RWPE1 (cell line): ENCODE results near the gene ALKBH8.
"Not testable (repeated sequence)": the region's sequence is repeated elsewhere in the genome, so short reads cannot be mapped to it uniquely, and the experiment has no call there.

Experiments
- CTCF ChIA-PET: fragments of 350-600 bp; sonication (Branson Sonifier 250); formaldehyde crosslinking; extraction: SDS; loops from one replicate; lab custom pipeline; 2021; lab: Yijun Ruan, JAX
- POLR2A ChIA-PET: fragments of 400-600 bp; formaldehyde crosslinking; extraction: SDS; loops from one replicate; lab custom pipeline; 2020; ENCODE audit warnings: antibody characterized with exemption; ENCODE audit not compliant: low non-redundant PET; lab: Yijun Ruan, JAX
- DNase-seq: peaks from one replicate; pipeline ENCODE4 v3.0.0; 2012; ENCODE audit warnings: low spot score
- H3K27ac ChIP-seq: fragments of 450-650 bp; 2 replicates; pipeline ENCODE4 v1.5.1; 2017
- TF ChIP-seq, protein P1 (sequence below): fragments of 450-650 bp; conservative IDR thresholded peaks from 2 replicates; pipeline ENCODE4 v1.5.1; 2017; ENCODE audit warnings: low read depth, mild to moderate bottlenecking

The ALKBH8 gene

GRCh38 chr11:107501713-107502112 lies 63.8 kb downstream of the ALKBH8 start:
- H3K27ac ChIP-seq: no peak overlapping the region
- POLR2A ChIA-PET: no interaction called here
- DNase-seq: no peak
- TF ChIP-seq, protein P1, sequence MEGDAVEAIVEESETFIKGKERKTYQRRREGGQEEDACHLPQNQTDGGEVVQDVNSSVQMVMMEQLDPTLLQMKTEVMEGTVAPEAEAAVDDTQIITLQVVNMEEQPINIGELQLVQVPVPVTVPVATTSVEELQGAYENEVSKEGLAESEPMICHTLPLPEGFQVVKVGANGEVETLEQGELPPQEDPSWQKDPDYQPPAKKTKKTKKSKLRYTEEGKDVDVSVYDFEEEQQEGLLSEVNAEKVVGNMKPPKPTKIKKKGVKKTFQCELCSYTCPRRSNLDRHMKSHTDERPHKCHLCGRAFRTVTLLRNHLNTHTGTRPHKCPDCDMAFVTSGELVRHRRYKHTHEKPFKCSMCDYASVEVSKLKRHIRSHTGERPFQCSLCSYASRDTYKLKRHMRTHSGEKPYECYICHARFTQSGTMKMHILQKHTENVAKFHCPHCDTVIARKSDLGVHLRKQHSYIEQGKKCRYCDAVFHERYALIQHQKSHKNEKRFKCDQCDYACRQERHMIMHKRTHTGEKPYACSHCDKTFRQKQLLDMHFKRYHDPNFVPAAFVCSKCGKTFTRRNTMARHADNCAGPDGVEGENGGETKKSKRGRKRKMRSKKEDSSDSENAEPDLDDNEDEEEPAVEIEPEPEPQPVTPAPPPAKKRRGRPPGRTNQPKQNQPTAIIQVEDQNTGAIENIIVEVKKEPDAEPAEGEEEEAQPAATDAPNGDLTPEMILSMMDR: no peak
- CTCF ChIA-PET: no interaction called here

GRCh38 chr11:107497371-107497770 lies 68.2 kb downstream of the ALKBH8 start:
- POLR2A ChIA-PET, DNase-seq, CTCF ChIA-PET: not testable (repeated sequence)

GRCh38 chr11:107496011-107496410 lies 69.5 kb downstream of the ALKBH8 start:
- DNase-seq: peak; percentile 13
- CTCF ChIA-PET: no interaction called here
- TF ChIP-seq, protein P1: no peak
- peak overlapping the region; percentile 65 for H3K27ac ChIP-seq
- POLR2A ChIA-PET: no interaction called here

More at GRCh38 chr11:107497371-107497770, 68.2 kb downstream of the ALKBH8 start:
- not testable (repeated sequence) for H3K27ac ChIP-seq

- ChIA-PET POLR2A (no interaction called here), CTCF (no interaction called here)
- TF ChIP-seq, protein P1: no peak
These were observed 71.5 kb downstream of the ALKBH8 start for GRCh38 chr11:107494055-107494454.

DNA sequence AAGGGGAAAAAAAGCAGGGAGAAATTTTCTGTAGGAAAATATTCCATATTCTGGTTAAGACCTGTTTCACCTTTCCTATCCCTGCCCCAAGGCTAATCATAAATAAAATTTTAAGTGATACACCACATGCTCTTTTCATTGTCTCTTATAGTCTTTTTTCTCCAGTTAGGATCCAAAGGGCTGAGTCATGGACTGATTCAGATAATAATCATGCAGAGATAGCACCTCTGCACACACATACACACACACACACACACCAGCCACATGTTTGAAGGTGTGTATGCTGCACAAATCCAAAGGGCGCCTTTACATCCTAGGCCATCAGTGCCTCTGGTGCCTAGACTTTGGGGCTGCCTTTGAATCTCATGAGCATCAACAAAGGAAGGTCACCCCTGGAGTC lies 72.4 kb downstream of the ALKBH8 start:
- POLR2A ChIA-PET: no interaction called here
- CTCF ChIA-PET: no interaction called here

More at GRCh38 chr11:107494055-107494454, 71.5 kb downstream of the ALKBH8 start:
- DNase-seq: no peak
- no peak overlapping the region for H3K27ac ChIP-seq

GRCh38 chr11:107490836-107491235 lies 74.7 kb downstream of the ALKBH8 start:
- TF ChIP-seq, protein P1: no peak
- DNase-seq: no peak
- CTCF ChIA-PET: no interaction called here
- POLR2A ChIA-PET: no interaction called here
- H3K27ac ChIP-seq: no peak overlapping the region

More for the DNA sequence above, 72.4 kb downstream of the ALKBH8 start:
- DNase-seq: peak; percentile 82
- no peak overlapping the region for H3K27ac ChIP-seq
- TF ChIP-seq, protein P1: no peak

DNA sequence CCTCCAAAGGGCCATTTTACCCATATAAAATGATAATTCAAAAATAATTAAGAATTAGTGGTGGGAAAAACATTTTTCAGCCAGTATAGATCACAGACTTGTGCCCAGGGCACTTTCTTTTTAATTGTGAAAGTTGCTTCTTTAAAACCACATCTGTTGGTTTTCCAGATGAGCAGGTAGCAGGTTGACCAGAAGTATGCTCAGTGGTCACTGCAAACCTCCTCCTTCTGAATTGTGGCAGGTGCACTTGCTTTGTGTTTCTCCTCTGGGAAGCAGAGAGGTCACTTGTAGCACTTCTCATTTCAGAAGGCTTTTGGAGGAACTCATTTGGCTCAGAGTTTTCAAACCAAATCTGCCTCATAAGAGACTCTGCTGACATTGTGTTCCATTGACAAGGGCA lies 83.3 kb downstream of the ALKBH8 start:
- ChIA-PET POLR2A (no interaction called here), CTCF (interaction anchor here (0.7 kb wide), 1 partner anchor 13 kb away, joined by 3 read pairs; no protein-coding TSS in a partner anchor)
- TF ChIP-seq, protein P1: no peak
- DNase-seq: no peak
- no peak overlapping the region for H3K27ac ChIP-seq
